ENCODE data around the gene GAD1. TPM values are rescaled to one million over a fixed set of nuclear protein-coding genes. Genes with fewer than 3 reads are reported as not detected.

The GAD1 gene
- total RNA-seq, 4 donors from 2014 or later = not detected

- Histone ChIP-seq H3K9me3 (no peaks in the 10 kb centered on the region), H3K27me3 (peaks cover 0 to 99% (median 51%) of the 10 kb centered on the region in 4 donors), H3K4me1 (peaks cover 47 to 52% (median 52%) of the 10 kb centered on the region in 4 donors), H3K4me3 (peak overlapping the region; percentile 42 to 49 (median 48)), H3K27ac (replicated peaks in 1 of 4) (no peak overlapping the region), H3K36me3 (no peaks in the 10 kb centered on the region)
- 3% methylated on average over 25 of the region's 61 CpGs for WGBS
- TF ChIP-seq POLR2A (IDR thresholded peaks at IDR 0.05; ENCODE audit: low read depth) = no peak
- no peak for TF ChIP-seq CTCF (IDR thresholded peaks at IDR 0.05)
- TF ChIP-seq POLR2AphosphoS5 (IDR thresholded peaks at IDR 0.05) = no peak
- intact Hi-C loops (cut with DNase I) = no loop called here
- DNase-seq (ENCODE audit: extremely low spot score) = no peak
These were observed 6.6 kb downstream of the GAD1 start for GRCh38 chr2:170823088-170823897.

GRCh38 chr2:170823898-170824215, 7.2 kb downstream of the GAD1 start:
- Histone ChIP-seq H3K36me3 (no peaks in the 10 kb centered on the region), H3K27ac (replicated peaks in 1 of 4) (no peak overlapping the region), H3K9me3 (no peaks in the 10 kb centered on the region), H3K4me1 (peaks cover 44 to 47% (median 47%) of the 10 kb centered on the region in 4 donors), H3K27me3 (peaks cover 0 to 99% (median 45%) of the 10 kb centered on the region in 4 donors), H3K4me3 (peak overlapping the region in 3 of 4 donors; percentile 48 to 49 (median 49))
- WGBS = 23% methylated on average over 11 of the region's 11 CpGs
- intact Hi-C loops (cut with DNase I) = no loop called here
- DNase-seq (ENCODE audit: extremely low spot score) = no peak
- TF ChIP-seq POLR2A (IDR thresholded peaks at IDR 0.05; ENCODE audit: low read depth) (no peak), EP300 (IDR thresholded peaks at IDR 0.05) (no peak), CTCF (IDR thresholded peaks at IDR 0.05) (no peak), POLR2AphosphoS5 (IDR thresholded peaks at IDR 0.05) (no peak)

- Histone ChIP-seq H3K4me3 (no peak overlapping the region), H3K27ac (replicated peaks in 1 of 4) (no peak overlapping the region), H3K36me3 (no peaks in the 10 kb centered on the region), H3K4me1 (peaks cover 42 to 46% (median 44%) of the 10 kb centered on the region in 4 donors), H3K27me3 (peaks cover 0 to 98% (median 38%) of the 10 kb centered on the region in 4 donors), H3K9me3 (no peaks in the 10 kb centered on the region)
- no peak for DNase-seq (ENCODE audit: extremely low spot score)
- 5% methylated on average over 1 of the region's 2 CpGs for WGBS
- intact Hi-C loops (cut with DNase I) = no loop called here
- no peak for TF ChIP-seq CTCF (IDR thresholded peaks at IDR 0.05)
- no peak for TF ChIP-seq POLR2A (IDR thresholded peaks at IDR 0.05; ENCODE audit: low read depth)
- no peak for TF ChIP-seq EP300 (IDR thresholded peaks at IDR 0.05)
- TF ChIP-seq POLR2AphosphoS5 (IDR thresholded peaks at IDR 0.05) = no peak
These were observed 7.9 kb downstream of the GAD1 start for GRCh38 chr2:170824526-170825015.

GRCh38 chr2:170827841-170828532, 11.3 kb downstream of the GAD1 start:
- intact Hi-C loops (cut with DNase I) = no loop called here
- 75% methylated on average over 6 of the region's 6 CpGs for WGBS
- DNase-seq (ENCODE audit: extremely low spot score) = no peak
- no peak overlapping the region for H3K27ac ChIP-seq (replicated peaks in 1 of 4)
- no peaks in the 10 kb centered on the region for H3K9me3 ChIP-seq
- H3K36me3 ChIP-seq = no peaks in the 10 kb centered on the region
- TF ChIP-seq POLR2AphosphoS5 (IDR thresholded peaks at IDR 0.05) (no peak), POLR2A (IDR thresholded peaks at IDR 0.05; ENCODE audit: low read depth) (no peak), EP300 (IDR thresholded peaks at IDR 0.05) (no peak), CTCF (IDR thresholded peaks at IDR 0.05) (no peak)
- H3K4me3 ChIP-seq = no peak overlapping the region
- peaks cover 8 to 11% (median 10%) of the 10 kb centered on the region in 4 donors for H3K4me1 ChIP-seq
- peaks cover 0 to 75% (median 5%) of the 10 kb centered on the region in 4 donors for H3K27me3 ChIP-seq
